ENCODE data around the gene KLF11. TPM values are rescaled to one million over a fixed set of nuclear protein-coding genes. Genes with fewer than 3 reads are reported as not detected.
A peak's percentile ranks its signal among the peaks of the same experiment; 100 is the strongest.

Gene KLF11
- total RNA-seq, 1 donor from 2014 or later = 7.8 TPM

- no peak for DNase-seq (ENCODE audit: low spot score)
- Mint-ChIP-seq H3K9me3 (no peaks in the 10 kb centered on the region), H3K36me3 (ENCODE audit: low read depth) (peaks cover 1% of the 10 kb centered on the region), H3K27ac (no peak overlapping the region), H3K4me3 (no peak overlapping the region), H3K4me1 (ENCODE audit: low read depth) (peaks cover 8% of the 10 kb centered on the region), H3K27me3 (ENCODE audit: insufficient read depth) (peaks cover 10% of the 10 kb centered on the region)
- intact Hi-C loops (cut with micrococcal nuclease) = no loop called here
Measured at GRCh38 chr2:10059016-10059351, 15.6 kb downstream of the KLF11 start.

GRCh38 chr2:10059552-10060335 lies 16.4 kb downstream of the KLF11 start:
- intact Hi-C loops (cut with micrococcal nuclease) = no loop called here
- no peak for DNase-seq (ENCODE audit: low spot score)
- Mint-ChIP-seq H3K36me3 (ENCODE audit: low read depth) (no peaks in the 10 kb centered on the region), H3K4me3 (no peak overlapping the region), H3K9me3 (no peaks in the 10 kb centered on the region), H3K27me3 (ENCODE audit: insufficient read depth) (peaks cover 10% of the 10 kb centered on the region), H3K4me1 (ENCODE audit: low read depth) (peaks cover 8% of the 10 kb centered on the region), H3K27ac (no peak overlapping the region)

- intact Hi-C loops (cut with micrococcal nuclease) = no loop called here
Measured at GRCh38 chr2:10061221-10061925, 18.0 kb downstream of the KLF11 start.

GRCh38 chr2:10062931-10063365 lies 19.6 kb downstream of the KLF11 start:
- Mint-ChIP-seq H3K4me1 (ENCODE audit: low read depth) (no peaks in the 10 kb centered on the region), H3K27me3 (ENCODE audit: insufficient read depth) (peaks cover 14% of the 10 kb centered on the region), H3K9me3 (peaks cover 3% of the 10 kb centered on the region), H3K27ac (no peak overlapping the region), H3K36me3 (ENCODE audit: low read depth) (no peaks in the 10 kb centered on the region), H3K4me3 (no peak overlapping the region)
- intact Hi-C loops (cut with micrococcal nuclease) = no loop called here
- DNase-seq (ENCODE audit: low spot score) = no peak

More at GRCh38 chr2:10061221-10061925, 18.0 kb downstream of the KLF11 start:
- Mint-ChIP-seq H3K27ac (no peak overlapping the region), H3K4me3 (no peak overlapping the region), H3K36me3 (ENCODE audit: low read depth) (no peaks in the 10 kb centered on the region), H3K4me1 (ENCODE audit: low read depth) (peaks cover 8% of the 10 kb centered on the region), H3K9me3 (no peaks in the 10 kb centered on the region), H3K27me3 (ENCODE audit: insufficient read depth) (peaks cover 11% of the 10 kb centered on the region)
- no peak for DNase-seq (ENCODE audit: low spot score)

- Mint-ChIP-seq H3K27ac (no peak overlapping the region), H3K27me3 (ENCODE audit: insufficient read depth) (peaks cover 20% of the 10 kb centered on the region)
Measured at GRCh38 chr2:10063566-10063965, 20.2 kb downstream of the KLF11 start.

GRCh38 chr2:10064932-10065772 lies 21.8 kb downstream of the KLF11 start:
- Mint-ChIP-seq H3K27ac (no peak overlapping the region), H3K4me1 (ENCODE audit: low read depth) (no peaks in the 10 kb centered on the region), H3K9me3 (peaks cover 7% of the 10 kb centered on the region), H3K27me3 (ENCODE audit: insufficient read depth) (peaks cover 20% of the 10 kb centered on the region), H3K36me3 (ENCODE audit: low read depth) (no peaks in the 10 kb centered on the region), H3K4me3 (no peak overlapping the region)
- intact Hi-C loops (cut with micrococcal nuclease) = no loop called here
- DNase-seq (ENCODE audit: low spot score) = no peak

More at GRCh38 chr2:10063566-10063965, 20.2 kb downstream of the KLF11 start:
- intact Hi-C loops (cut with micrococcal nuclease) = no loop called here
- peaks cover 7% of the 10 kb centered on the region for H3K9me3 Mint-ChIP-seq
- no peak overlapping the region for H3K4me3 Mint-ChIP-seq
- H3K36me3 Mint-ChIP-seq (ENCODE audit: low read depth) = no peaks in the 10 kb centered on the region
- no peaks in the 10 kb centered on the region for H3K4me1 Mint-ChIP-seq (ENCODE audit: low read depth)
- DNase-seq (ENCODE audit: low spot score) = no peak

- Mint-ChIP-seq H3K4me3 (no peak overlapping the region), H3K4me1 (ENCODE audit: low read depth) (no peaks in the 10 kb centered on the region), H3K36me3 (ENCODE audit: low read depth) (no peaks in the 10 kb centered on the region), H3K9me3 (peaks cover 7% of the 10 kb centered on the region), H3K27ac (no peak overlapping the region), H3K27me3 (ENCODE audit: insufficient read depth) (peaks cover 20% of the 10 kb centered on the region)
- intact Hi-C loops (cut with micrococcal nuclease) = no loop called here
- DNase-seq (ENCODE audit: low spot score) = no peak
Measured at GRCh38 chr2:10065773-10066055, 22.4 kb downstream of the KLF11 start.

- intact Hi-C loops (cut with micrococcal nuclease) = no loop called here
- H3K27ac Mint-ChIP-seq = no peak overlapping the region
Measured at GRCh38 chr2:10067330-10067729, 24.0 kb downstream of the KLF11 start.

GRCh38 chr2:10067881-10068280 lies 24.5 kb downstream of the KLF11 start:
- intact Hi-C loops (cut with micrococcal nuclease) = no loop called here

More at GRCh38 chr2:10067330-10067729, 24.0 kb downstream of the KLF11 start:
- Mint-ChIP-seq H3K9me3 (peaks cover 7% of the 10 kb centered on the region), H3K4me3 (no peak overlapping the region), H3K4me1 (ENCODE audit: low read depth) (peaks cover under 1% of the 10 kb centered on the region), H3K36me3 (ENCODE audit: low read depth) (no peaks in the 10 kb centered on the region), H3K27me3 (ENCODE audit: insufficient read depth) (peaks cover 16% of the 10 kb centered on the region)
- DNase-seq (ENCODE audit: low spot score) = no peak

GRCh38 chr2:10071176-10071575 lies 27.8 kb downstream of the KLF11 start:
- Mint-ChIP-seq H3K9me3 (peaks cover 7% of the 10 kb centered on the region), H3K4me1 (ENCODE audit: low read depth) (peaks cover 7% of the 10 kb centered on the region), H3K27ac (no peak overlapping the region), H3K36me3 (ENCODE audit: low read depth) (no peaks in the 10 kb centered on the region), H3K4me3 (no peak overlapping the region), H3K27me3 (ENCODE audit: insufficient read depth) (peaks cover 34% of the 10 kb centered on the region)
- no peak for DNase-seq (ENCODE audit: low spot score)
- intact Hi-C loops (cut with micrococcal nuclease) = no loop called here

More at GRCh38 chr2:10067881-10068280, 24.5 kb downstream of the KLF11 start:
- H3K4me3 Mint-ChIP-seq = no peak overlapping the region
- no peaks in the 10 kb centered on the region for H3K36me3 Mint-ChIP-seq (ENCODE audit: low read depth)
- peaks cover 7% of the 10 kb centered on the region for H3K9me3 Mint-ChIP-seq
- H3K27me3 Mint-ChIP-seq (ENCODE audit: insufficient read depth) = peaks cover 19% of the 10 kb centered on the region
- no peak for DNase-seq (ENCODE audit: low spot score)
- peaks cover 6% of the 10 kb centered on the region for H3K4me1 Mint-ChIP-seq (ENCODE audit: low read depth)
- H3K27ac Mint-ChIP-seq = no peak overlapping the region

- H3K4me3 Mint-ChIP-seq = no peak overlapping the region
- H3K4me1 Mint-ChIP-seq (ENCODE audit: low read depth) = peaks cover 8% of the 10 kb centered on the region
- H3K9me3 Mint-ChIP-seq = peaks cover 7% of the 10 kb centered on the region
- no peak for DNase-seq (ENCODE audit: low spot score)
- intact Hi-C loops (cut with micrococcal nuclease) = no loop called here
- no peaks in the 10 kb centered on the region for H3K36me3 Mint-ChIP-seq (ENCODE audit: low read depth)
- peaks cover 38% of the 10 kb centered on the region for H3K27me3 Mint-ChIP-seq (ENCODE audit: insufficient read depth)
- no peak overlapping the region for H3K27ac Mint-ChIP-seq
Measured at GRCh38 chr2:10071595-10071994, 28.2 kb downstream of the KLF11 start.

- H3K27me3 Mint-ChIP-seq (ENCODE audit: insufficient read depth) = peaks cover 49% of the 10 kb centered on the region
- DNase-seq (ENCODE audit: low spot score) = peak; percentile 76
- intact Hi-C loops (cut with micrococcal nuclease) = loop anchor here (1.0 to 2.0 kb wide), 6 partner anchors 8 to 594 kb away; no protein-coding TSS in a partner anchor
- no peak overlapping the region for H3K27ac Mint-ChIP-seq
- H3K9me3 Mint-ChIP-seq = peaks cover 5% of the 10 kb centered on the region
- H3K4me1 Mint-ChIP-seq (ENCODE audit: low read depth) = peaks cover 16% of the 10 kb centered on the region
- H3K4me3 Mint-ChIP-seq = no peak overlapping the region
- no peaks in the 10 kb centered on the region for H3K36me3 Mint-ChIP-seq (ENCODE audit: low read depth)
Measured at GRCh38 chr2:10072656-10073480, 29.5 kb downstream of the KLF11 start.
